IMR-90 (cell line): ENCODE measurements around the gene HTRA2. TPM values are rescaled to one million over a fixed set of nuclear protein-coding genes. Genes with fewer than 3 reads are reported as not detected.
A peak's percentile ranks its signal among the peaks of the same experiment; 100 is the strongest.

Source experiments
- ATAC-seq: fragments of 200-7000 bp; cut with Tn5 transposase; 2 replicates; pipeline ENCODE4 v1.9.1; 2020; ENCODE audit warnings: low read depth, mild to moderate bottlenecking, moderate library complexity
- BruUV-seq: library from RNA; stranded (reverse); fragments of 400-500 nt; replicated peaks from 2 replicates; lab custom pipeline; 2021; lab: Mats Ljungman, UMichigan
- CTCF ChIA-PET: fragments of 300-600 bp; formaldehyde crosslinking; extraction: SDS; loops from one replicate; lab custom pipeline; 2021; ENCODE audit warnings: antibody characterized with exemption; lab: Yijun Ruan, JAX
- POLR2A ChIA-PET: fragments of 300-600 bp; sonication (Branson Sonifier 250); formaldehyde crosslinking; loops from one replicate; lab custom pipeline; 2022; ENCODE audit warnings: antibody characterized with exemption; ENCODE audit not compliant: unreplicated experiment; lab: Charles Lee
- DNase-seq: peaks from one replicate; pipeline ENCODE4 v3.0.0; 2013
- H2AFZ ChIP-seq: replicated peaks from 2 replicates; pipeline ENCODE3; 2013; ENCODE audit warnings: low read length, mild to moderate bottlenecking; ENCODE audit not compliant: poor library complexity
- H2AK5ac ChIP-seq: 2 replicates; pipeline ENCODE4 v1.6.1; 2013; ENCODE audit warnings: low read depth, low read length, inconsistent platforms
- H2AK9ac ChIP-seq: replicated peaks from 2 replicates; pipeline ENCODE3; 2013; ENCODE audit warnings: mild to moderate bottlenecking, low read depth, low read length, moderate library complexity; ENCODE audit not compliant: poor library complexity
- H2BK120ac ChIP-seq: 2 replicates; pipeline ENCODE4 v1.6.1; 2013; ENCODE audit warnings: low read depth, low read length, inconsistent platforms
- H2BK15ac ChIP-seq: 3 replicates; pipeline ENCODE4 v1.6.1; 2013; ENCODE audit warnings: low read depth, low read length, inconsistent platforms
- H2BK20ac ChIP-seq: 2 replicates; pipeline ENCODE4 v1.6.1; 2013; ENCODE audit warnings: low read depth, mild to moderate bottlenecking, inconsistent platforms, low read length, moderate library complexity
- H2BK5ac ChIP-seq: 2 replicates; pipeline ENCODE4 v1.6.1; 2013; ENCODE audit warnings: mild to moderate bottlenecking, low read depth, low read length, inconsistent platforms; ENCODE audit not compliant: poor library complexity, severe bottlenecking
- H3K14ac ChIP-seq: replicated peaks from 2 replicates; pipeline ENCODE4 v1.6.1; 2013; ENCODE audit warnings: low read depth, low read length, inconsistent platforms
- H3K18ac ChIP-seq: 2 replicates; pipeline ENCODE4 v1.6.1; 2013; ENCODE audit warnings: low read depth, low read length, control low read depth
- H3K23ac ChIP-seq: 2 replicates; pipeline ENCODE4 v1.6.1; 2013; ENCODE audit warnings: low read depth, low read length, inconsistent platforms
- H3K27ac ChIP-seq: 2 replicates; pipeline ENCODE4 v1.5.1; 2013; ENCODE audit warnings: mild to moderate bottlenecking, control low read depth, low read length; ENCODE audit not compliant: insufficient read depth
- H3K27me3 ChIP-seq: 2 replicates; pipeline ENCODE4 v1.6.1; 2013; ENCODE audit warnings: low read length; ENCODE audit not compliant: control insufficient read depth, insufficient read depth
- H3K36me3 ChIP-seq: 2 replicates; pipeline ENCODE4 v1.6.1; 2013; ENCODE audit warnings: low read length, mixed read lengths; ENCODE audit not compliant: control insufficient read depth, insufficient read depth
- H3K4ac ChIP-seq: 2 replicates; pipeline ENCODE4 v1.6.1; 2013; ENCODE audit warnings: low read depth, low read length, inconsistent platforms
- H3K4me1 ChIP-seq: 2 replicates; pipeline ENCODE4 v1.6.1; 2013; ENCODE audit warnings: low read length, mixed read lengths; ENCODE audit not compliant: control insufficient read depth, insufficient read depth
- H3K4me2 ChIP-seq: 2 replicates; pipeline ENCODE4 v1.6.1; 2013; ENCODE audit warnings: low read depth, mild to moderate bottlenecking, control low read depth, low read length, moderate library complexity
- H3K4me3 ChIP-seq: 2 replicates; pipeline ENCODE4 v1.5.1; 2013; ENCODE audit warnings: low read depth, mild to moderate bottlenecking, control low read depth, low read length, moderate library complexity; ENCODE audit not compliant: insufficient read depth
- H3K56ac ChIP-seq: 2 replicates; pipeline ENCODE4 v1.6.1; 2013; ENCODE audit warnings: low read length, inconsistent platforms; ENCODE audit not compliant: insufficient read depth; ENCODE audit errors: extremely low read depth
- H3K79me1 ChIP-seq, 2 experiments: 2 replicates each; pipeline ENCODE4 v1.6.1; 2013; ENCODE audit warnings: low read length in 2 of 2, inconsistent platforms in 1 of 2, low read depth in 1 of 2
- H3K9ac ChIP-seq: 2 replicates; pipeline ENCODE4 v1.6.1; 2013; ENCODE audit warnings: low read depth, low read length, control low read depth
- H3K9me1 ChIP-seq: 2 replicates; pipeline ENCODE4 v1.6.1; 2013; ENCODE audit warnings: low read length, inconsistent platforms; ENCODE audit not compliant: insufficient read depth
- H3K9me3 ChIP-seq: 2 replicates; pipeline ENCODE4 v1.6.1; 2013; ENCODE audit warnings: low read length; ENCODE audit not compliant: control insufficient read depth, insufficient read depth
- H4K20me1 ChIP-seq: 2 replicates; pipeline ENCODE4 v1.6.1; 2013; ENCODE audit warnings: low read length, inconsistent platforms; ENCODE audit not compliant: insufficient read depth
- H4K5ac ChIP-seq: 2 replicates; pipeline ENCODE4 v1.6.1; 2013; ENCODE audit warnings: mild to moderate bottlenecking, low read depth, low read length, control low read depth
- H4K8ac ChIP-seq, 2 experiments: 2 replicates each; pipeline ENCODE4 v1.6.1; 2013; ENCODE audit warnings: low read depth in 2 of 2, low read length in 2 of 2, control low read depth in 1 of 2, inconsistent platforms in 1 of 2
- H4K91ac ChIP-seq: 2 replicates; pipeline ENCODE4 v1.6.1; 2013; ENCODE audit warnings: low read depth, low read length, inconsistent platforms; ENCODE audit not compliant: insufficient read depth
- BHLHE40 ChIP-seq: fragments of 150-350 bp; IDR thresholded peaks from 2 replicates; pipeline ENCODE4 v1.6.1; 2016; ENCODE audit warnings: mild to moderate bottlenecking, low read depth, low read length
- CEBPB ChIP-seq: IDR thresholded peaks from 2 replicates; pipeline ENCODE4 v1.6.1; 2012; ENCODE audit warnings: low read depth, low read length, improper control_type of control experiment
- CHD1 ChIP-seq: IDR thresholded peaks from 2 replicates; pipeline ENCODE4 v1.6.1; 2012; ENCODE audit warnings: low read depth, low read length, improper control_type of control experiment
- CTCF ChIP-seq: conservative IDR thresholded peaks from 2 replicates; pipeline ENCODE4 v1.5.1; 2012; ENCODE audit warnings: mild to moderate bottlenecking, low read depth, low read length, improper control_type of control experiment
- ELK1 ChIP-seq: fragments of 150-350 bp; IDR thresholded peaks from 2 replicates; pipeline ENCODE4 v1.6.1; 2016; ENCODE audit warnings: low read depth, mild to moderate bottlenecking, low read length, moderate library complexity, borderline replicate concordance
- FOS ChIP-seq: fragments of 150-350 bp; IDR thresholded peaks from 2 replicates; pipeline ENCODE4 v1.6.1; 2016; ENCODE audit warnings: low read depth, low read length
- MAFK ChIP-seq: IDR thresholded peaks from 2 replicates; pipeline ENCODE4 v1.6.1; 2012; ENCODE audit warnings: low read depth, low read length, improper control_type of control experiment
- MAZ ChIP-seq: IDR thresholded peaks from 2 replicates; pipeline ENCODE4 v1.6.1; 2012; ENCODE audit warnings: low read depth, mild to moderate bottlenecking, low read length, improper control_type of control experiment, moderate library complexity, borderline replicate concordance
- MXI1 ChIP-seq: IDR thresholded peaks from 2 replicates; pipeline ENCODE4 v1.6.1; 2012; ENCODE audit warnings: low read depth, mild to moderate bottlenecking, low read length, moderate library complexity, borderline replicate concordance
- NFE2L2 ChIP-seq: fragments of 150-350 bp; IDR thresholded peaks from 2 replicates; pipeline ENCODE4 v1.6.1; 2016; ENCODE audit warnings: low read depth, mild to moderate bottlenecking, low read length
- POLR2A ChIP-seq: IDR thresholded peaks from 2 replicates; pipeline ENCODE4 v1.6.1; 2012; ENCODE audit warnings: mild to moderate bottlenecking, low read depth, low read length
- RAD21 ChIP-seq: IDR thresholded peaks from 2 replicates; pipeline ENCODE4 v1.6.1; 2012; ENCODE audit warnings: low read length, improper control_type of control experiment
- RCOR1 ChIP-seq: IDR thresholded peaks from 2 replicates; pipeline ENCODE4 v1.6.1; 2012; ENCODE audit warnings: mild to moderate bottlenecking, low read length, improper control_type of control experiment; ENCODE audit not compliant: insufficient replicate concordance
- RFX5 ChIP-seq: IDR thresholded peaks from 2 replicates; pipeline ENCODE4 v1.8.0; 2012; ENCODE audit warnings: low read depth, mild to moderate bottlenecking, low read length, moderate library complexity
- SMC3 ChIP-seq: fragments of 150-350 bp; IDR thresholded peaks from 2 replicates; pipeline ENCODE4 v1.6.1; 2016; ENCODE audit warnings: low read depth, mild to moderate bottlenecking, antibody characterized with exemption, low read length, moderate library complexity
- USF2 ChIP-seq: fragments of 150-350 bp; IDR thresholded peaks from 2 replicates; pipeline ENCODE4 v1.6.1; 2017; ENCODE audit warnings: mild to moderate bottlenecking, antibody characterized with exemption, low read length, low read depth
- WGBS, 2 experiments: methylation state at CpG; one replicate each; pipeline versions ENCODE4 v1.1.5 to v1.1.7; 2013; ENCODE audit warnings: missing lambda C conversion rate in 2 of 2; ENCODE audit not compliant: insufficient read length in 1 of 2; ENCODE audit errors: extremely low coverage in 2 of 2; 5-methylcytosine and 5-hydroxymethylcytosine counted together
- dilution Hi-C: fragments of 300-500 bp; cut with HindIII; formaldehyde crosslinking; loops from one replicate; pipeline ENCODE4 v1.14.3; 2018; ENCODE audit warnings: low sequenced_read_pairs; ENCODE audit not compliant: unreplicated experiment
- in situ Hi-C: fragments of 300-500 bp; cut with MboI; formaldehyde crosslinking; loops from 3 replicates; pipeline ENCODE4 v1.14.3; 2019; ENCODE audit warnings: low sequenced_read_pairs, inconsistent platforms, mixed read lengths
- intact Hi-C: fragments of 100-400 bp; cut with micrococcal nuclease; formaldehyde crosslinking; loops from 2 replicates; pipeline ENCODE4 v1.10.0; 2022
- polyA plus RNA-seq, 3 experiments: library from polyadenylated mRNA; depleted of rRNA; stranded (reverse); fragments of >200 nt; gene quantifications; 2 replicates each; pipeline ENCODE4 v1.2.3, GENCODE V29; 2012; ENCODE audit warnings: low replicate concordance in 1 of 3
- total RNA-seq: library from RNA; depleted of rRNA; stranded (reverse); fragments of >200 nt; gene quantifications from 2 replicates; pipeline ENCODE4 v1.2.3, GENCODE V29; 2012

Gene HTRA2
- total and polyA plus RNA-seq, 2 of the 4 experiments (the other 2 are of a cell fraction) = 23.6 to 28.1 TPM

GRCh38 chr2:74533464-74533863 lies 3.7 kb downstream of the HTRA2 start:
- Histone ChIP-seq H2AK5ac (no peak overlapping the region), H3K27ac (no peak overlapping the region), H3K79me1 (peaks cover 16 to 33% of the 10 kb centered on the region in 2 experiments), H3K56ac (no peak overlapping the region), H2AFZ (no peak overlapping the region), H2BK5ac (no peak overlapping the region), H3K36me3 (peaks cover 24% of the 10 kb centered on the region), H3K4me2 (no peak overlapping the region), H3K14ac (no peak overlapping the region), H3K9me1 (peaks cover 9% of the 10 kb centered on the region), H2BK120ac (no peak overlapping the region), H3K4me1 (peaks cover 10% of the 10 kb centered on the region), H3K27me3 (no peaks in the 10 kb centered on the region), H4K20me1 (peaks cover 3% of the 10 kb centered on the region; the same call in 1 of the 2 replicates), H4K91ac (no peak overlapping the region), H2BK15ac (no peak overlapping the region), H3K4ac (no peak overlapping the region), H4K5ac (no peak overlapping the region), H3K23ac (no peak overlapping the region), H3K9me3 (no peaks in the 10 kb centered on the region), H2BK20ac (no peak overlapping the region), H2AK9ac (peak overlapping the region; percentile 33), H3K4me3 (no peak overlapping the region), H3K18ac (no peak overlapping the region), H3K9ac (no peak overlapping the region), H4K8ac (no peak overlapping the region)
- CTCF ChIA-PET = interaction anchor here (1.0 kb wide), 1 partner anchor 17 kb away, joined by 3 read pairs; no protein-coding TSS in a partner anchor
- intact Hi-C loops = no loop called here
- dilution Hi-C loops = no loop called here
- in situ Hi-C loops = no loop called here
- TF ChIP-seq CEBPB (no peak), RFX5 (no peak), ELK1 (no peak), MXI1 (no peak), RAD21 (no peak), NFE2L2 (no peak), MAFK (no peak), RCOR1 (no peak), MAZ (no peak), CTCF (no peak), FOS (no peak), POLR2A (no peak), BHLHE40 (no peak), CHD1 (no peak), SMC3 (no peak), USF2 (no peak)
- POLR2A ChIA-PET = no interaction called here
- DNase-seq = no peak
- WGBS, 2 experiments = no CpG with 5 or more reads among the region's 4 CpGs
- no TSS peak for BruUV-seq
- no peak for ATAC-seq
